PC-3 (cell line): Measurements from ENCODE around the gene BIRC6. TPM values are rescaled to one million over a fixed set of nuclear protein-coding genes. Genes with fewer than 3 reads are reported as not detected.

ENCODE experiments used
- ATAC-seq: fragments of 200-7000 bp; cut with Tn5 transposase; 2 replicates; pipeline ENCODE4 v1.9.1; 2020; ENCODE audit warnings: mild to moderate bottlenecking, moderate library complexity
- BruUV-seq: library from RNA; stranded (reverse); fragments of 400-500 nt; replicated peaks from 2 replicates; lab custom pipeline; 2021; lab: Mats Ljungman, UMichigan
- CTCF ChIA-PET: fragments of 300-600 bp; sonication (Branson Sonifier 250); formaldehyde crosslinking; loops from one replicate; lab custom pipeline; 2022; ENCODE audit warnings: antibody characterized with exemption; lab: Charles Lee
- POLR2A ChIA-PET: fragments of 300-600 bp; sonication (Branson Sonifier 250); formaldehyde crosslinking; loops from one replicate; lab custom pipeline; 2022; ENCODE audit warnings: antibody characterized with exemption; ENCODE audit not compliant: unreplicated experiment; lab: Charles Lee
- DNase-seq: peaks from one replicate; pipeline ENCODE4 v3.0.0-alpha.2; 2015
- H2AFZ ChIP-seq: fragments of 300-600 bp; sonication (generic); 2 replicates; pipeline ENCODE4 v1.6.0; 2016; ENCODE audit warnings: antibody characterized with exemption, low read length
- H3F3A ChIP-seq: fragments of 300-600 bp; sonication (generic); one replicate; pipeline ENCODE4 v1.6.0; 2017; ENCODE audit warnings: antibody characterized with exemption, low read length, control low read depth, mild to moderate bottlenecking; ENCODE audit not compliant: unreplicated experiment
- H3K27ac ChIP-seq: fragments of 300-600 bp; sonication (generic); 2 replicates; pipeline ENCODE4 v1.5.1; 2016; ENCODE audit warnings: mild to moderate bottlenecking, low read length
- H3K27me3 ChIP-seq: fragments of 300-600 bp; sonication (generic); 2 replicates; pipeline ENCODE4 v1.6.1; 2016; ENCODE audit warnings: low read length, mixed read lengths
- H3K36me3 ChIP-seq: fragments of 300-600 bp; sonication (generic); 2 replicates; pipeline ENCODE4 v1.6.1; 2016; ENCODE audit warnings: low read depth, mixed run types, low read length, mixed read lengths
- H3K4me1 ChIP-seq: fragments of 300-600 bp; sonication (generic); 2 replicates; pipeline ENCODE4 v1.5.1; 2016; ENCODE audit warnings: low read length; ENCODE audit not compliant: insufficient read depth
- H3K4me2 ChIP-seq: fragments of 300-600 bp; sonication (generic); 2 replicates; pipeline ENCODE4 v1.6.0; 2016; ENCODE audit warnings: low read length
- H3K4me3 ChIP-seq: fragments of 300-600 bp; sonication (generic); 2 replicates; pipeline ENCODE4 v1.5.1; 2016; ENCODE audit warnings: mild to moderate bottlenecking, low read length, mixed read lengths
- H3K79me2 ChIP-seq: fragments of 300-600 bp; sonication (generic); 2 replicates; pipeline ENCODE4 v1.6.1; 2017; ENCODE audit warnings: low read length, mixed read lengths
- H3K9ac ChIP-seq: fragments of 300-600 bp; sonication (generic); 2 replicates; pipeline ENCODE4 v1.6.0; 2016; ENCODE audit warnings: mild to moderate bottlenecking, low read length
- H3K9me2 ChIP-seq: fragments of 300-600 bp; sonication (generic); replicated peaks from 2 replicates; pipeline ENCODE4 v1.6.1; 2016; ENCODE audit warnings: mixed run types, low read length, mixed read lengths
- H3K9me3 ChIP-seq: fragments of 300-600 bp; sonication (generic); 2 replicates; pipeline ENCODE4 v1.6.1; 2016; ENCODE audit warnings: low read length, mixed read lengths
- H4K20me1 ChIP-seq: fragments of 300-600 bp; sonication (generic); 2 replicates; pipeline ENCODE4 v1.6.1; 2016; ENCODE audit warnings: low read length, mixed read lengths
- CTCF ChIP-seq: fragments of 300-600 bp; sonication (generic); conservative IDR thresholded peaks from 2 replicates; pipeline ENCODE4 v1.5.1; 2017; ENCODE audit warnings: antibody characterized with exemption, low read depth, mild to moderate bottlenecking, low read length
- EZH2 ChIP-seq: fragments of 300-600 bp; sonication (generic); IDR thresholded peaks from one replicate; pipeline ENCODE4 v1.6.1; 2017; ENCODE audit warnings: antibody characterized with exemption, mild to moderate bottlenecking, low read length; ENCODE audit not compliant: unreplicated experiment
- EZH2phosphoT487 ChIP-seq: fragments of 300-600 bp; sonication (generic); IDR thresholded peaks from 2 replicates; pipeline ENCODE4 v1.6.1; 2018; ENCODE audit warnings: mild to moderate bottlenecking, antibody characterized with exemption, low read length, borderline replicate concordance
- intact Hi-C: fragments of 100-400 bp; cut with micrococcal nuclease; formaldehyde crosslinking; loops from 2 replicates; pipeline ENCODE4 v1.9.0; 2023
- total RNA-seq: library from RNA; depleted of rRNA; stranded (reverse); fragments of >200 nt; gene quantifications from 2 replicates; pipeline ENCODE4 v1.2.3, GENCODE V29; 2014

The BIRC6 gene
- total RNA-seq, 1 experiment from 2014 or later = 74.7 TPM

- no peak overlapping the region for H3K4me3 ChIP-seq
- H3K36me3 ChIP-seq = peaks cover 20% of the 10 kb centered on the region
- H3K27me3 ChIP-seq = no peaks in the 10 kb centered on the region
- DNase-seq (no peak), ATAC-seq (no peak)
- H3K4me1 ChIP-seq = no peaks in the 10 kb centered on the region
- TF ChIP-seq EZH2 = no peak
- TF ChIP-seq CTCF = no peak
- TF ChIP-seq EZH2phosphoT487 = no peak
- H3K9ac ChIP-seq = no peak overlapping the region
- H4K20me1 ChIP-seq = no peaks in the 10 kb centered on the region
- BruUV-seq = no TSS peak
- no peak overlapping the region for H2AFZ ChIP-seq
- ChIA-PET POLR2A (no interaction called here), CTCF (no interaction called here)
- no peak overlapping the region for H3K27ac ChIP-seq
- no peaks in the 10 kb centered on the region for H3K79me2 ChIP-seq
- H3F3A ChIP-seq = no peaks in the 10 kb centered on the region
- intact Hi-C loops = no loop called here
- no peaks in the 10 kb centered on the region for H3K9me3 ChIP-seq
- no peak overlapping the region for H3K4me2 ChIP-seq
- H3K9me2 ChIP-seq = no peaks in the 10 kb centered on the region
These were observed 299.2 kb downstream of the BIRC6 start for GRCh38 chr2:32656069-32656468.

GRCh38 chr2:32663864-32664263 lies 307.0 kb downstream of the BIRC6 start:
- intact Hi-C loops = no loop called here
- Histone ChIP-seq H2AFZ (no peak overlapping the region), H3K27ac (no peak overlapping the region), H3K4me2 (no peak overlapping the region), H3K4me3 (no peak overlapping the region), H3K36me3 (peaks cover 4% of the 10 kb centered on the region), H3K9ac (no peak overlapping the region), H3K79me2 (no peaks in the 10 kb centered on the region), H3K27me3 (no peaks in the 10 kb centered on the region), H3K9me2 (no peaks in the 10 kb centered on the region), H3F3A (no peaks in the 10 kb centered on the region), H4K20me1 (no peaks in the 10 kb centered on the region), H3K4me1 (no peaks in the 10 kb centered on the region), H3K9me3 (no peaks in the 10 kb centered on the region)
- POLR2A ChIA-PET = no interaction called here
- TF ChIP-seq EZH2 (no peak), EZH2phosphoT487 (no peak), CTCF (no peak)
- CTCF ChIA-PET = no interaction called here
- ATAC-seq = no peak
- no peak for DNase-seq
- no TSS peak for BruUV-seq

GRCh38 chr2:32666704-32667103 lies 309.9 kb downstream of the BIRC6 start:
- ChIA-PET POLR2A (no interaction called here), CTCF (no interaction called here)
- intact Hi-C loops = no loop called here
- TF ChIP-seq CTCF = no peak
- no peak overlapping the region for H2AFZ ChIP-seq
- H3K27ac ChIP-seq = no peak overlapping the region
- H3K27me3 ChIP-seq = no peaks in the 10 kb centered on the region
- H3K4me3 ChIP-seq = no peak overlapping the region
- H3K9ac ChIP-seq = no peak overlapping the region
- BruUV-seq = no TSS peak
- ATAC-seq = no peak
- no peaks in the 10 kb centered on the region for H3K4me1 ChIP-seq
- H3K9me2 ChIP-seq = no peaks in the 10 kb centered on the region
- DNase-seq = no peak
- no peaks in the 10 kb centered on the region for H3K79me2 ChIP-seq
- no peaks in the 10 kb centered on the region for H4K20me1 ChIP-seq
- no peaks in the 10 kb centered on the region for H3K9me3 ChIP-seq
- no peak overlapping the region for H3K4me2 ChIP-seq
- H3F3A ChIP-seq = no peaks in the 10 kb centered on the region
- H3K36me3 ChIP-seq = no peaks in the 10 kb centered on the region; the same call in 1 of the 2 replicates
